H1 (cell line): ENCODE measurements around the gene DOCK3. TPM values are rescaled to one million over a fixed set of nuclear protein-coding genes. Genes with fewer than 3 reads are reported as not detected.

Experiments
- CTCF ChIA-PET: fragments of 300-600 bp; sonication (Branson Sonifier 250); formaldehyde crosslinking; loops from one replicate; lab custom pipeline; 2021; ENCODE audit not compliant: partially characterized antibody; lab: Charles Lee
- POLR2A ChIA-PET: fragments of 300-600 bp; sonication (Branson Sonifier 250); formaldehyde crosslinking; loops from one replicate; lab custom pipeline; 2021; ENCODE audit warnings: inconsistent platforms; ENCODE audit not compliant: partially characterized antibody; lab: Charles Lee
- DNase-seq, 2 experiments: peaks; one replicate each; pipeline versions ENCODE4 v3.0.0 to v3.0.0-alpha.2; 2010 to 2022; ENCODE audit warnings: low spot score in 2 of 2, low read depth in 1 of 2, mixed read lengths in 1 of 2
- FAIRE-seq: peaks from 2 replicates; lab custom pipeline; 2011; peaks lifted over from hg19 to GRCh38; lab: Jason Lieb, UNC
- H2AFZ ChIP-seq: 2 replicates; pipeline ENCODE4 v1.8.1; 2012; ENCODE audit warnings: low read length, inconsistent platforms
- H2AK5ac ChIP-seq: 2 replicates; pipeline ENCODE4 v1.6.1; 2013; ENCODE audit warnings: low read depth, low read length
- H2BK120ac ChIP-seq: replicated peaks from 2 replicates; pipeline ENCODE3; 2013; ENCODE audit warnings: low read depth, low read length, inconsistent platforms
- H2BK12ac ChIP-seq: 2 replicates; pipeline ENCODE4 v1.6.1; 2013; ENCODE audit warnings: low read depth, low read length
- H2BK15ac ChIP-seq: 2 replicates; pipeline ENCODE4 v1.6.1; 2013; ENCODE audit warnings: low read length
- H2BK20ac ChIP-seq: 2 replicates; pipeline ENCODE4 v1.6.1; 2013; ENCODE audit warnings: low read length
- H2BK5ac ChIP-seq: 2 replicates; pipeline ENCODE4 v1.6.1; 2013; ENCODE audit warnings: low read depth, low read length
- H3K14ac ChIP-seq: 2 replicates; pipeline ENCODE4 v1.6.1; 2013; ENCODE audit warnings: inconsistent platforms; ENCODE audit not compliant: insufficient read length
- H3K18ac ChIP-seq: 2 replicates; pipeline ENCODE4 v1.6.1; 2013; ENCODE audit warnings: low read length; ENCODE audit errors: extremely low read depth
- H3K23ac ChIP-seq: 2 replicates; pipeline ENCODE4 v1.6.1; 2013; ENCODE audit warnings: inconsistent platforms; ENCODE audit not compliant: insufficient read length
- H3K23me2 ChIP-seq: 2 replicates; pipeline ENCODE4 v1.6.1; 2013; ENCODE audit warnings: low read depth, low read length
- H3K27ac ChIP-seq: 2 replicates; pipeline ENCODE4 v1.6.1; 2011; ENCODE audit warnings: low read depth, low read length, inconsistent platforms
- H3K27me3 ChIP-seq, 4 experiments: replicated peaks in 1 of 4; 1 replicate in 1 of 4; 2 replicates in 3 of 4; pipeline versions ENCODE4 v1.6.1 to v1.8.1; 2011 to 2013; ENCODE audit warnings: low read length in 3 of 4, mild to moderate bottlenecking in 3 of 4, inconsistent platforms in 2 of 4, mixed read lengths in 2 of 4, moderate library complexity in 1 of 4; ENCODE audit not compliant: control insufficient read depth in 3 of 4, insufficient read depth in 3 of 4; ENCODE audit errors: extremely low read depth in 1 of 4
- H3K36me3 ChIP-seq, 4 experiments: 2 replicates each; pipeline versions ENCODE4 v1.6.1 to v1.8.1; 2011 to 2013; ENCODE audit warnings: mild to moderate bottlenecking in 4 of 4, low read length in 3 of 4, moderate library complexity in 2 of 4, control low read depth in 1 of 4, inconsistent platforms in 1 of 4; ENCODE audit not compliant: insufficient read depth in 4 of 4, control insufficient read depth in 2 of 4
- H3K4ac ChIP-seq: replicated peaks from 2 replicates; pipeline ENCODE3; 2013; ENCODE audit warnings: low read length, low read depth, mixed read lengths, inconsistent platforms; ENCODE audit not compliant: insufficient read length
- H3K4me1 ChIP-seq, 4 experiments: replicated peaks in 1 of 4; 1 replicate in 1 of 4; 2 replicates in 3 of 4; pipeline versions ENCODE4 v1.6.1 to v1.8.1; 2011 to 2013; ENCODE audit warnings: low read length in 3 of 4, inconsistent platforms in 2 of 4, mixed read lengths in 1 of 4; ENCODE audit not compliant: insufficient read depth in 4 of 4, control insufficient read depth in 3 of 4
- H3K4me2 ChIP-seq, 2 experiments: 2 replicates each; pipeline versions ENCODE4 v1.6.1 to v1.8.1; 2011 to 2013; ENCODE audit warnings: low read depth in 2 of 2, low read length in 2 of 2, control low read depth in 1 of 2, inconsistent platforms in 1 of 2, mild to moderate bottlenecking in 1 of 2; ENCODE audit not compliant: insufficient read depth in 1 of 2
- H3K4me3 ChIP-seq, 4 experiments: fragments of 200-600, 300-600 bp in 1 of 4; sonication (generic), shearing (Covaris generic), sonication (Bioruptor Twin) in 1 of 4; 2 replicates each; pipeline versions ENCODE4 v1.5.1 to v1.8.1; 2011 to 2016; ENCODE audit warnings: low read length in 4 of 4, low read depth in 3 of 4, control low read depth in 2 of 4, inconsistent platforms in 2 of 4, mild to moderate bottlenecking in 2 of 4, mixed read lengths in 1 of 4, moderate library complexity in 1 of 4; ENCODE audit not compliant: insufficient read depth in 2 of 4; ENCODE audit errors: extremely low read depth in 1 of 4
- H3K56ac ChIP-seq: replicated peaks from 2 replicates; pipeline ENCODE3; 2013; ENCODE audit warnings: low read depth, mild to moderate bottlenecking, mixed read lengths, low read length, inconsistent platforms; ENCODE audit not compliant: insufficient read length
- H3K79me1 ChIP-seq: 2 replicates; pipeline ENCODE4 v1.6.1; 2013; ENCODE audit warnings: low read depth, low read length, control low read depth
- H3K79me2 ChIP-seq, 2 experiments: 2 replicates each; pipeline versions ENCODE4 v1.6.1 to v1.8.1; 2012 to 2013; ENCODE audit warnings: low read length in 2 of 2, mild to moderate bottlenecking in 2 of 2, inconsistent platforms in 1 of 2; ENCODE audit not compliant: insufficient read depth in 2 of 2, control insufficient read depth in 1 of 2
- H3K9ac ChIP-seq, 4 experiments: replicated peaks in 1 of 4; 1 replicate in 1 of 4; 2 replicates in 3 of 4; pipeline versions ENCODE4 v1.6.1 to v1.8.1; 2011 to 2013; ENCODE audit warnings: low read depth in 3 of 4, low read length in 3 of 4, control low read depth in 2 of 4, mild to moderate bottlenecking in 2 of 4, moderate library complexity in 2 of 4, inconsistent platforms in 1 of 4; ENCODE audit errors: extremely low read depth in 1 of 4
- H3K9me3 ChIP-seq, 2 experiments: 2 replicates each; pipeline versions ENCODE4 v1.6.1 to v1.8.1; 2012 to 2013; ENCODE audit warnings: mild to moderate bottlenecking in 2 of 2, moderate library complexity in 2 of 2, control low read depth in 1 of 2, inconsistent platforms in 1 of 2, low read depth in 1 of 2, low read length in 1 of 2, mixed read lengths in 1 of 2; ENCODE audit not compliant: insufficient read depth in 2 of 2
- H4K20me1 ChIP-seq, 2 experiments: replicated peaks in 1 of 2; 2 replicates each; pipeline versions ENCODE3 to v1.8.1; 2011 to 2013; ENCODE audit warnings: inconsistent platforms in 2 of 2, low read length in 2 of 2, mild to moderate bottlenecking in 1 of 2; ENCODE audit not compliant: insufficient read depth in 2 of 2, control insufficient read depth in 1 of 2
- H4K5ac ChIP-seq: 2 replicates; pipeline ENCODE4 v1.6.1; 2013; ENCODE audit warnings: low read length, low read depth, mixed read lengths, inconsistent platforms; ENCODE audit not compliant: insufficient read length
- H4K8ac ChIP-seq: 2 replicates; pipeline ENCODE4 v1.8.0; 2013; ENCODE audit warnings: mild to moderate bottlenecking, moderate library complexity, low read length, inconsistent platforms; ENCODE audit not compliant: insufficient read depth; ENCODE audit errors: extremely low read depth
- H4K91ac ChIP-seq: replicated peaks from 2 replicates; pipeline ENCODE3; 2013; ENCODE audit warnings: low read length, mixed read lengths, inconsistent platforms; ENCODE audit not compliant: insufficient read length
- BACH1 ChIP-seq: IDR thresholded peaks from 2 replicates; pipeline ENCODE4 v1.6.1; 2012; ENCODE audit warnings: low read length, improper control_type of control experiment
- CHD2 ChIP-seq: IDR thresholded peaks from 2 replicates; pipeline ENCODE4 v1.6.1; 2012; ENCODE audit warnings: low read length, improper control_type of control experiment
- EZH2 ChIP-seq: fragments of 200-600 bp; sonication (generic); IDR thresholded peaks from 2 replicates; pipeline ENCODE4 v1.7.1; 2012; ENCODE audit warnings: low read depth, mild to moderate bottlenecking, moderate library complexity, low read length, inconsistent platforms; ENCODE audit not compliant: severe bottlenecking
- FOSL1 ChIP-seq: IDR thresholded peaks from 2 replicates; pipeline ENCODE4 v1.6.1; 2011; ENCODE audit warnings: mild to moderate bottlenecking, low read depth, low read length, moderate library complexity; ENCODE audit not compliant: insufficient read depth
- HDAC2 ChIP-seq, 2 experiments: fragments of 300-600 bp in 1 of 2; sonication (generic) in 1 of 2; IDR thresholded peaks; 2 replicates each; pipeline ENCODE4 v1.6.1; 2011 to 2012; ENCODE audit warnings: low read depth in 2 of 2, low read length in 2 of 2, mild to moderate bottlenecking in 2 of 2, moderate library complexity in 2 of 2, borderline replicate concordance in 1 of 2, inconsistent platforms in 1 of 2
- HDAC6 ChIP-seq: IDR thresholded peaks from one replicate; pipeline ENCODE4 v1.7.1; 2012; ENCODE audit warnings: low read depth, mild to moderate bottlenecking, inconsistent platforms, low read length, moderate library complexity
- NRF1 ChIP-seq: IDR thresholded peaks from 2 replicates; pipeline ENCODE4 v1.6.1; 2011; ENCODE audit warnings: mild to moderate bottlenecking, low read depth, low read length, improper control_type of control experiment
- POU5F1 ChIP-seq: IDR thresholded peaks from 2 replicates; pipeline ENCODE4 v1.6.1; 2011; ENCODE audit warnings: low read depth, mild to moderate bottlenecking, low read length, moderate library complexity
- RBBP5 ChIP-seq: IDR thresholded peaks from 2 replicates; pipeline ENCODE4 v1.7.1; 2012; ENCODE audit warnings: low read depth, mild to moderate bottlenecking, inconsistent platforms, low read length, moderate library complexity, borderline replicate concordance
- SAP30 ChIP-seq: fragments of 300-600 bp; sonication (generic); IDR thresholded peaks from 2 replicates; pipeline ENCODE4 v1.7.1; 2012; ENCODE audit warnings: low read length, moderate library complexity, mild to moderate bottlenecking, inconsistent platforms; ENCODE audit not compliant: insufficient read depth, insufficient replicate concordance
- SP2 ChIP-seq: IDR thresholded peaks from 2 replicates; pipeline ENCODE4 v1.6.1; 2012; ENCODE audit warnings: mild to moderate bottlenecking, low read length, inconsistent platforms
- WGBS, 2 experiments: shearing (Covaris generic) in 1 of 2; methylation state at CpG; one replicate each; pipeline versions ENCODE4 v1.1.6 to v1.1.7; 2013 to 2015; ENCODE audit warnings: low lambda C conversion rate in 2 of 2, mixed read lengths in 2 of 2, inconsistent platforms in 1 of 2, low coverage in 1 of 2, missing lambda C conversion rate in 1 of 2; ENCODE audit not compliant: insufficient replicate concordance in 2 of 2, insufficient coverage in 1 of 2, insufficient read length in 1 of 2; ENCODE audit errors: extremely low coverage in 1 of 2, missing lambda C conversion rate in 1 of 2; 5-methylcytosine and 5-hydroxymethylcytosine counted together
- polyA plus RNA-seq, 7 experiments: library from polyadenylated mRNA; depleted of rRNA in 3 of 7; stranded (reverse) in 5 of 7; unstranded in 2 of 7; fragments of >200 nt in 5 of 7; fragments of 200-250 nt in 2 of 7; gene quantifications; 1 replicate in 5 of 7; 2 replicates in 1 of 7; 4 replicates in 1 of 7; pipeline versions ENCODE4 v1.2.1 to v1.2.3, GENCODE V29; 2011 to 2013; ENCODE audit warnings: missing spikeins in 2 of 7, mixed read lengths in 2 of 7
- total RNA-seq: library from RNA; stranded (reverse); fragmentation: NEBNext Ultra II Directional; extraction: Animal tissue kit (Norgen Biotek cat#: 25700); gene quantifications from 2 replicates; pipeline ENCODE4 v1.2.1, GENCODE V29; 2021

The DOCK3 gene
- total and polyA plus RNA-seq, 2 of the 8 experiments (the other 6 are each of a cell fraction or from before 2014, with no cell fraction given) = 2.7 to 5.0 TPM

DNA sequence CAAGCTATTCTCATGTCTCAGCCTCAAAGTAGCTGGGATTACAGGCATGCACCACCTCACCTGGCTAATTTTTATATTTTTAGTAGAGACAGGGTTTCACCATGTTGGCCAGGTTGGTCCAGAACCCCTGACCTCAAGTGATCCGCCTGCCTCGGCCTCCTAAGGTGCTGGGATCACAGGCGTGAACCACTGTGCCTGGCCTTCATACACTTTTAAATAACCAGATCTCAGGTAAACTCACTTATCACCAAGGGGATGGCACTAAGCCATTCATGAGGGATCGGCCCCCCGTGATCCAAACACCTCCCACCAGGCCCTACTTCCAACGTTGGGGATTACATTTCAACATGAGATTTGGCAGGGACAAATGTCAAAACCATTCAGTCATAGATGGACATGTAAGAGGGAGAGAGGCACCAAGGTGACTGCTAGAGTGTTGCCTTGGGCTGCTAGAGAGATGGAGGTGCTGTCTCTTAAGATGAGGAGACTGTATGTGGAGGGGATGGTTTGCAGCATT is 13.3 kb upstream of the DOCK3 start:
- Histone ChIP-seq H4K20me1 (peaks cover 0 to 2% of the 10 kb centered on the region in 2 experiments), H3K27me3 (no peaks in the 10 kb centered on the region; a peak in 1 of 7 replicates), H2AFZ (no peak overlapping the region), H3K4me3 (no peak overlapping the region), H3K4me2 (no peak overlapping the region), H2AK5ac (no peak overlapping the region), H3K4me1 (no peaks in the 10 kb centered on the region), H3K36me3 (no peaks in the 10 kb centered on the region), H4K5ac (no peak overlapping the region), H3K18ac (no peak overlapping the region), H2BK15ac (no peak overlapping the region), H3K79me1 (no peaks in the 10 kb centered on the region), H3K23ac (no peak overlapping the region), H2BK12ac (no peak overlapping the region), H3K9me3 (no peaks in the 10 kb centered on the region), H3K23me2 (no peaks in the 10 kb centered on the region), H3K14ac (no peak overlapping the region), H2BK5ac (no peak overlapping the region), H3K79me2 (no peaks in the 10 kb centered on the region), H2BK120ac (no peak overlapping the region), H3K9ac (no peak overlapping the region), H2BK20ac (no peak overlapping the region), H4K91ac (no peak overlapping the region), H4K8ac (no peak overlapping the region), H3K4ac (no peak overlapping the region), H3K27ac (no peak overlapping the region), H3K56ac (no peak overlapping the region)
- TF ChIP-seq HDAC6 (no peak), POU5F1 (no peak), FOSL1 (no peak), SP2 (no peak), HDAC2 (IDR thresholded peaks at IDR 0.05; ENCODE audit: borderline replicate concordance in 1 of 2, low read depth in 2 of 2, low read length in 2 of 2) (no peak), NRF1 (no peak), SAP30 (no peak), CHD2 (no peak), RBBP5 (no peak), BACH1 (no peak), EZH2 (no peak)
- 92% methylated on average over 6 of the region's 6 CpGs; no CpG with 5 or more reads in 1 of the 2 experiments for WGBS, 2 experiments
- FAIRE-seq = no peak
- ChIA-PET CTCF (interaction anchor here (1.4 to 63.8 kb wide), 3 partner anchors 9 to 40 kb away, joined by 3 to 1262 read pairs (median 6); partner anchors contain the start of genes CISH and MAPKAPK3), POLR2A (interaction anchor here (0.6 kb wide), 1 partner anchor 640 kb away, joined by 4 read pairs; no protein-coding TSS in a partner anchor)
- DNase-seq = no peak
